Ishikawa (cell line): ENCODE data around the gene ZNF609.

Experiments
- CEBPB ChIP-seq: IDR thresholded peaks from 2 replicates; pipeline ENCODE4 v1.6.1; 2012
- CREB1 ChIP-seq: IDR thresholded peaks from 2 replicates; pipeline ENCODE4 v1.6.1; 2012; ENCODE audit warnings: low read depth
- EGR1 ChIP-seq: IDR thresholded peaks from 2 replicates; pipeline ENCODE4 v1.6.1; 2012
- EP300 ChIP-seq: IDR thresholded peaks from 2 replicates; pipeline ENCODE4 v1.6.1; 2012; ENCODE audit warnings: borderline replicate concordance
- FOXM1 ChIP-seq: IDR thresholded peaks from 2 replicates; pipeline ENCODE4 v1.6.1; 2012; ENCODE audit warnings: low read depth, borderline replicate concordance
- NFIC ChIP-seq: IDR thresholded peaks from 2 replicates; pipeline ENCODE4 v1.6.1; 2012
- RAD21 ChIP-seq: IDR thresholded peaks from 2 replicates; pipeline ENCODE4 v1.6.1; 2012; ENCODE audit warnings: low read depth
- TAF1 ChIP-seq: IDR thresholded peaks from 2 replicates; pipeline ENCODE4 v1.6.1; 2012; ENCODE audit warnings: low read depth, mild to moderate bottlenecking
- TCF12 ChIP-seq: IDR thresholded peaks from 2 replicates; pipeline ENCODE4 v1.6.1; 2012; ENCODE audit warnings: low read depth
- TEAD4 ChIP-seq: IDR thresholded peaks from 2 replicates; pipeline ENCODE4 v1.6.1; 2012
- YY1 ChIP-seq: IDR thresholded peaks from 2 replicates; pipeline ENCODE4 v1.6.1; 2012; ENCODE audit warnings: low read depth
- ZBTB7A ChIP-seq: IDR thresholded peaks from 2 replicates; pipeline ENCODE4 v1.6.1; 2012; ENCODE audit warnings: low read depth
- TF ChIP-seq, protein P1 (sequence below): IDR thresholded peaks from 2 replicates; pipeline ENCODE4 v1.6.1; 2012
- TF ChIP-seq, protein P2 (sequence below): IDR thresholded peaks from 2 replicates; pipeline ENCODE4 v1.6.1; 2012; ENCODE audit warnings: low read depth, mild to moderate bottlenecking
- TF ChIP-seq, protein P3 (sequence below): IDR thresholded peaks from 2 replicates; pipeline ENCODE4 v1.6.1; 2012

Gene ZNF609

DNA sequence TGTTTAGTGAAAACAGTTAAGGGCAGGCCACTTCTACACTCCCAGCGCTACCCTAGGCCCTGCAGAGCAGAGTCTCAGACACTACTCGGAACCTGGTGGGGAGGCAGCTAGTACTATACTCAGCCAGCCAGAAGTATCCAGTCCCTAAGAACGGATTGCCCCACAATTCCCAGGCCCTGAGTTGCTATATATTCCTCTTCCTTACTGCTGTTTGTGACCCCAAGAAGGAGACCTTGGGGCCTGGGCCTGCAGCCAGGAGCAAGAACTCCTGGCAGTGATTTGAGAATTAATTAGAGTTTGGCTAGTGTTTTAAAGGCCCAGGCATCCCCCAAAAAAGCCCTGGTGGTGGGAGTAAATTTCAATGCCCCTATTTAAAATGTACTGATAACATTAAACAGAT is 227.3 kb downstream of the ZNF609 start:
- TF ChIP-seq YY1 (no peak), ZBTB7A (no peak), EGR1 (no peak), CEBPB (no peak), RAD21 (no peak), EP300 (no peak), TEAD4 (no peak), CREB1 (no peak), TCF12 (no peak), FOXM1 (no peak), TAF1 (no peak), NFIC (no peak)
- TF ChIP-seq, protein P1, sequence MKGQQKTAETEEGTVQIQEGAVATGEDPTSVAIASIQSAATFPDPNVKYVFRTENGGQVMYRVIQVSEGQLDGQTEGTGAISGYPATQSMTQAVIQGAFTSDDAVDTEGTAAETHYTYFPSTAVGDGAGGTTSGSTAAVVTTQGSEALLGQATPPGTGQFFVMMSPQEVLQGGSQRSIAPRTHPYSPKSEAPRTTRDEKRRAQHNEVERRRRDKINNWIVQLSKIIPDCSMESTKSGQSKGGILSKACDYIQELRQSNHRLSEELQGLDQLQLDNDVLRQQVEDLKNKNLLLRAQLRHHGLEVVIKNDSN: no peak
- TF ChIP-seq, protein P2, sequence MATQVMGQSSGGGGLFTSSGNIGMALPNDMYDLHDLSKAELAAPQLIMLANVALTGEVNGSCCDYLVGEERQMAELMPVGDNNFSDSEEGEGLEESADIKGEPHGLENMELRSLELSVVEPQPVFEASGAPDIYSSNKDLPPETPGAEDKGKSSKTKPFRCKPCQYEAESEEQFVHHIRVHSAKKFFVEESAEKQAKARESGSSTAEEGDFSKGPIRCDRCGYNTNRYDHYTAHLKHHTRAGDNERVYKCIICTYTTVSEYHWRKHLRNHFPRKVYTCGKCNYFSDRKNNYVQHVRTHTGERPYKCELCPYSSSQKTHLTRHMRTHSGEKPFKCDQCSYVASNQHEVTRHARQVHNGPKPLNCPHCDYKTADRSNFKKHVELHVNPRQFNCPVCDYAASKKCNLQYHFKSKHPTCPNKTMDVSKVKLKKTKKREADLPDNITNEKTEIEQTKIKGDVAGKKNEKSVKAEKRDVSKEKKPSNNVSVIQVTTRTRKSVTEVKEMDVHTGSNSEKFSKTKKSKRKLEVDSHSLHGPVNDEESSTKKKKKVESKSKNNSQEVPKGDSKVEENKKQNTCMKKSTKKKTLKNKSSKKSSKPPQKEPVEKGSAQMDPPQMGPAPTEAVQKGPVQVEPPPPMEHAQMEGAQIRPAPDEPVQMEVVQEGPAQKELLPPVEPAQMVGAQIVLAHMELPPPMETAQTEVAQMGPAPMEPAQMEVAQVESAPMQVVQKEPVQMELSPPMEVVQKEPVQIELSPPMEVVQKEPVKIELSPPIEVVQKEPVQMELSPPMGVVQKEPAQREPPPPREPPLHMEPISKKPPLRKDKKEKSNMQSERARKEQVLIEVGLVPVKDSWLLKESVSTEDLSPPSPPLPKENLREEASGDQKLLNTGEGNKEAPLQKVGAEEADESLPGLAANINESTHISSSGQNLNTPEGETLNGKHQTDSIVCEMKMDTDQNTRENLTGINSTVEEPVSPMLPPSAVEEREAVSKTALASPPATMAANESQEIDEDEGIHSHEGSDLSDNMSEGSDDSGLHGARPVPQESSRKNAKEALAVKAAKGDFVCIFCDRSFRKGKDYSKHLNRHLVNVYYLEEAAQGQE: no peak
- TF ChIP-seq, protein P3, sequence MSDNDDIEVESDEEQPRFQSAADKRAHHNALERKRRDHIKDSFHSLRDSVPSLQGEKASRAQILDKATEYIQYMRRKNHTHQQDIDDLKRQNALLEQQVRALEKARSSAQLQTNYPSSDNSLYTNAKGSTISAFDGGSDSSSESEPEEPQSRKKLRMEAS: no peak

DNA sequence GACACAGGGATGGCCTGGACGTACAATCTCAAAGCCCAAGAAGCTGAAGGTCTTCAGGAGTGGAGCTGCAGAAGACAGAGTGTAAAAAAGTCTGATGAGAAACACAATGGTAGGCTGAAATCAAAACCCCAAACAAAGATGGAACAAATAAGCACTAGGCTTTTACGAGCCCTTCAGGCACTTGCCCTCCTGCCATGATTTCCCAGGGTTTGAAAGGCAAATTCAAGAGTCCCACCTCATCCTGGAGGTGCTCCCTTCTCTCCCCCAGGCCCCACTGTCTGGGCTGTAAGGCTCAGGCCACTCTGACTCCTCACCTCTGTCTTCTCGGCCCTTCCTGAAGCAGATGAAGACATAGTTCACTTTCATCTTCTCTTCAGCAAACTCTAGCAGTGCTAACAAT is 228.4 kb downstream of the ZNF609 start:
- TF ChIP-seq, protein P2: no peak
- TF ChIP-seq FOXM1: no peak
- no peak for TF ChIP-seq TCF12
- no peak for TF ChIP-seq CREB1

DNA sequence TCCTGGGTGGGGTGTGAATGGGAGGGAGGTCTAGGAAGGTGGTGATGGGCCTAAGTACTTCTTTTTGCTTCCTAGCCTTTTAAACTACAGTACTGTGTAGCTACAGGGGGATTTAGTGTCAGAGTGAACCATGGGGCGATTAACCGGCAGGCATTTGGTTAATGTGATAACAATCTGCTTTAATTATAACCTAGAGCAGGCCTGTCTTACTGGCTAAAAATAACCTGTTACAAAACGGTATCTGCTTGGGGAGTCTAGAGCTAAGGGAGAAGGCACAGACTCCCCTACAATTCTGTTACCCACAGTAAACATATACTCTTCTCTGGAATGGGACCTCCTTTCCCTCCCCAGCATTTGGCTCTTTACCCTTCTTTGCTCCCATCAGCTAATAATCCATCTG is 229.6 kb downstream of the ZNF609 start:
- no peak for TF ChIP-seq EP300
- TF ChIP-seq, protein P1: no peak
- TF ChIP-seq, protein P3: no peak
- TF ChIP-seq YY1: no peak
- TF ChIP-seq, protein P2: no peak
- TF ChIP-seq ZBTB7A: no peak
- no peak for TF ChIP-seq EGR1
- TF ChIP-seq TEAD4: no peak
- no peak for TF ChIP-seq TCF12
- no peak for TF ChIP-seq TAF1
- TF ChIP-seq CREB1: no peak
- no peak for TF ChIP-seq CEBPB
- TF ChIP-seq RAD21: no peak
- TF ChIP-seq FOXM1: no peak

DNA sequence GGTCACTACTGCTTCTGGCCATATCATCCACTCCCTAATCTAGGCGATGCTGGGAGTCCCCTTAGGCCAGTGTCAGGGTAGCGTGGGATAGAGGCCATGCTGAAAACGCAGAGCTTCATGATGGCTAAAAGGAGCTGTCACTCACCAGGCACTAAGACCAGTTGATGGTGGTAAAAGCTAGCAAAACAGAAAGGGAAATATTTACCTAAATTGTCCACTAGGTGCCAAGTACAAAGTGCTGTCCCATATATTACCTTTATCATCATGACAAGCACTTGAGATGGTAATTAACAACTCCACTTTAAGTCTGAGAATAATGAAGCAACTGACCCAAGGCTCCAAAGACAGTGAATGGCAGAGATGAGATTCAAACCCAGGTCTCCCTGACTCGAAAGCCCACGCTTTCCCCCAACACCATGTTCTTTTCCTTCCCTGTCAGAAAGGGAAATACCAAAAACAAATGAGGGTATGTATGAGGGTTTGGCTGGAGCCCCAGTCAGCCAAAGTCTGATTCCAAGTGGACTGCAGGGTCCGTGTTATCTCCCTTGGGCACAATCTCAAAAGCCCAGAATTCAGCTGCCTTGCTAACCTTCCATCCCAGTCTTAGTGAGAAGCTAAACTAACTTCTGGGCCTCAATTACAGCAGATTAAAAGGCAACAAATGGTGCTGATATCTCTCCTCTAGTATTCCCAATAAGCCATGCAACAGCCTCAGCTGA is 230.4 kb downstream of the ZNF609 start:
- TF ChIP-seq TCF12 (no peak), FOXM1 (no peak), EP300 (no peak), TAF1 (no peak), EGR1 (no peak), NFIC (no peak), CREB1 (no peak), CEBPB (no peak)

DNA sequence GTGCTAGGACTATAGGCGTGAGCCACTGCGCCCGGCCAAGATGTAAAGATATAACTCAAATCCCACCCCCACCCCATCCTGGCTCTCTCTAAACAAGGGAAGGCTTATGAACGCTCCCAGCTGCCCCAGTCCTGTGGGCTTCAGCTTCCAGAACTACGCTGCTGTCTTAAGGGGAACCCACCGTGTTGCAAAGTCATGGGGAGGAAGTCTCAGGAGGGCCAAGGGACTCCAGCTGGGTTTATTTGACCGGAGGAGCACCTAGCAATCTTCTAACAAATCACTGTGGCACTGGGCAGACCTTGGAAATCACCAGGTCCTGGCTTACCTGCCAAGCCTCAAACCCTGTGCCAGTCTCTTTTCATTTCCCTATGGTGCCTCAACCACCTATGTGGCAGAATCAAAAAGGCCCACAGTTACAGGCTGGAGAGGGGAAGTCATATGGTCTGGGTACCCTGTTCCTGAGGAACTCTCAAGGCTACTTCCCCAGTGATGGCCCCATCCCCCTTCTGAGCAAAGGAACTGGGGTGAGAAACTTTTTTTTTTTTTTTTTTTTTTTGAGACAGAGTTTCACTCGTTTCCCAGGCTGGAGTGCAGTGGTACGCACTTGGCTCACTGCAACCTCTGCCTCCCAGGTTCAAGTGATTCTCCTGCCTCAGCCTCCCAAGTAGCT is 231.7 kb downstream of the ZNF609 start:
- TF ChIP-seq TEAD4: no peak
- TF ChIP-seq TAF1: no peak
- no peak for TF ChIP-seq EGR1
- TF ChIP-seq FOXM1: no peak
- TF ChIP-seq NFIC: no peak
- no peak for TF ChIP-seq CREB1
- TF ChIP-seq, protein P3: no peak
- TF ChIP-seq YY1: no peak
- TF ChIP-seq, protein P2: no peak
- TF ChIP-seq RAD21: no peak
- TF ChIP-seq EP300: no peak
